ENCODE measurements around the gene PKD2.

GRCh38 chr4:88007304-88008121 is at the start of gene PKD2:
- TF ChIP-seq EZH2 (IDR thresholded peaks at IDR 0.05; ENCODE audit: low read length, missing control alignments) (no peak), CTCF (conservative IDR thresholded peaks at IDR 0.05 in 1 of 2, IDR thresholded peaks at IDR 0.05 in 1 of 2; ENCODE audit: low read depth in 1 of 2, low read length in 2 of 2) (no peak)

Data from fibroblast of lung (primary cell).